Activated naive CD8-positive, alpha-beta T cell (primary cell): Measurements from ENCODE around the gene S100A7.
"Not testable (repeated sequence)": the region's sequence is repeated elsewhere in the genome, so short reads cannot be mapped to it uniquely, and the experiment has no call there.

ENCODE experiments used
- H3K27ac Mint-ChIP-seq: one replicate; pipeline ENCODE4 v1.8.0; 2021; ENCODE audit warnings: mixed read lengths
- H3K27me3 Mint-ChIP-seq: one replicate; pipeline ENCODE4 v1.8.0; 2021; ENCODE audit warnings: mixed read lengths
- H3K36me3 Mint-ChIP-seq: one replicate; pipeline ENCODE4 v1.8.0; 2021; ENCODE audit warnings: mixed read lengths
- H3K4me1 Mint-ChIP-seq: one replicate; pipeline ENCODE4 v1.8.0; 2021; ENCODE audit warnings: low read depth, mixed read lengths
- H3K4me3 Mint-ChIP-seq: one replicate; pipeline ENCODE4 v1.8.0; 2021; ENCODE audit warnings: mild to moderate bottlenecking, mixed read lengths
- H3K9me3 Mint-ChIP-seq: one replicate; pipeline ENCODE4 v1.8.0; 2021; ENCODE audit warnings: low read depth, mixed read lengths

The S100A7 gene

DNA sequence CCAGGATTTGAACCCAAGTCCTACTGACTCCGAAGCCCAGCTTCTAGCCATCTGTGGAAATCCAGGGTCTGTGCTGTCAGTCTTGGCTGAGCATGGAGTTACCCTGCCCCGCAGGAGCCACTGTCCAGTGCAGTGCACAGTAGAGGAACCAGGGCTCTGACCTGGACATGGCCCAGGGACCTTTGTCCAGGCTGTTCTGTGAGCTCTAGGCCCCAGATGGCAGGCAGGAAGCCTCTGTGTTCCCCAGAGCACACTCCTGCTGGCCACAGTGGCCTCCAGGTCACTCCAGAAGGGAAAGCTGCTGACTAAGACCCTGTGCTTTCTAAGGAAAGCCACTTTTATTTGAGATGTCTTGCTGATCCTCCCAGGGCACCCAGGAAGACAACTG, 30.3 kb downstream of the S100A7 start:
- Mint-ChIP-seq H3K27me3 (peaks cover 7% of the 10 kb centered on the region), H3K9me3 (no peaks in the 10 kb centered on the region), H3K36me3 (no peaks in the 10 kb centered on the region), H3K4me1 (no peaks in the 10 kb centered on the region), H3K27ac (no peak overlapping the region), H3K4me3 (no peak overlapping the region)

DNA sequence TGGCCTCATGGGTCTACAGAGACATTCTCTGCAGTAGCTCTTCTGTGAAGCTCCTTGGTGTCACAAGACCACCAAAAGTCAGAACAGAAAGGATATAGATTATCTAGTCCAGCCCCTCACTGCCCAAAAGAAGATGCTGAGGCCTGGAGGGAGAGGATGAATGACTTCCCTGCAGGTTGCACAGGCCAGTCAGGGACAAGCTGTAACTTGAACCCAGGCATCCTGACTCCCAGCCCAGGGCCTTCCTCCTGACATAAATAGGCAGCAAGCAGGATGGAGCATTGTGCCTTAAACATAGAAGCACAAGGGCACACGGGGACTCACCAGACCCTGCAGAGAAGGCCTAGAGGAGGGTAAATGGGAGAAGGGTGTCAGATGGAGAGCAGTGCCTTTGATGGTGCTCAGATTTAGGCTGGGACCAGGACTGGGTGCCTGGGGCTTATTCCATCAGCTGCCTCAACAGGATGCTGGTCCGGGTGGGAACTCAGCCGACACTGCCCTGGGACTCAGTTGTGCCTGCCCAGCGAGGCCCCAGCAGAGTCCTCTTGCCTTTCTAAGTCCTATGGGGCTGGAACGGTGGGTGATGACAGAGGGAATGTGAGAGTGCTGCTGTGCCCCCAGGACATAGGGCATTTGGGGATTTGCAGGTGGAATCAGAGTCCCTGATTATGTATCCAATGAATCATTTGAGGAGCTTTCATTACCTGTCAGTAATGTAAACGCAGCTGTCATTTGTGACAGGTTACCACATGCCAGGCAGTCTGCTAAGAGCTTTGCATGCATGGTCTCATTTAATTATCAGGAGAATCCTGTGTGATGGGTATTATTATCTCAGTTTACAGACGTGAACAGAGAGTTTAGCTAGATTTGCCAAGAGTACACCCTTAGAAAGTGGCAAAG, 30.9 kb downstream of the S100A7 start:
- Mint-ChIP-seq H3K27ac (no peak overlapping the region), H3K9me3 (no peaks in the 10 kb centered on the region), H3K4me3 (no peak overlapping the region), H3K27me3 (peaks cover 12% of the 10 kb centered on the region), H3K36me3 (no peaks in the 10 kb centered on the region), H3K4me1 (no peaks in the 10 kb centered on the region)

DNA sequence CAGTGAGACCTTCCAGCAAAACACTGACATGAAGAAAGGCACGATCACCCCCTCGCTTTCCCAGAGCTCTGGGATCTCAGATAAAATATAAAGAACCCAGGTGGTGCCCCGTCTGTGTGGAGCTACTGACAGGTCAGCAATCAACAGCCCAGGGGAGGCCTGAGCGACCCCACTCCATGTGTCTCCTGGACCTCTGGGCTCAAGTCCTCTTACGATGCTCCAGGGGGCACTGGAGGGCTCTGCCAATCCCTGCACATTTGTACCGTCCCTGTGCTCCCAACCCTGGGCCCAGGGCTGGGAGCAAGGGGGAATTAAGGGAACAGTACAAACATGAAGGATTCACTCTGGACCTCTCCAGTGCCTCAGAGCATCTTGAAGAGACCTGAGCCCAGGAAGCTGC, 31.7 kb downstream of the S100A7 start:
- Mint-ChIP-seq H3K36me3 (no peaks in the 10 kb centered on the region), H3K4me1 (no peaks in the 10 kb centered on the region), H3K4me3 (no peak overlapping the region), H3K9me3 (no peaks in the 10 kb centered on the region), H3K27me3 (peaks cover 15% of the 10 kb centered on the region), H3K27ac (no peak overlapping the region)

DNA sequence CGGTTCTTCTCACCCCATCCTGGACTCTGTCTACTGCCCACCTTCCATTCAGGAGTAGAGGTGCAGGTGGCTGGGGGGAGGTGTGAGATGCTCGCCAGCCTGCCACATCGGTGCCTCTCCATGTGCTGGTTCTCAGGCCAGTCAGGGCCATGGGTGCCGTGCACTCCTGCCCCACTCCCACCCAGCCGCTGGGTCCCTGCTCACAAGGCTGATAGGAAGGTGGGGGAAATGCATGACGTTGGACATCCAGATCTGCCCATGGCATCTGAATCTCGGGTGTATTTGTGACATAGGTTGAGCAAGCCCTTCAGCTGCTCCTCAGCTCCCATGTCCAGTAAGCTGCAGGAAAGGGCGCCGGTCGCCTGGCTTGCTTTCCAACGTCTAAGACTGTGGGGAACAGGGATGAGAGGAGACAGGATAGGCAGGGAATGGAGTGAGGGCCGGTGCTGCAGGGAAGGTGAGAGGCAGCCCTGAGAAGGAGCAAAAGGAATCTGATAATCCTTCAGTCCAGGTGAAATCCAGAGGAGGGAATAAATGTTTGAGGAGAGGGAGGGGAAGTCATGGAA, 32.3 kb downstream of the S100A7 start:
- no peaks in the 10 kb centered on the region for H3K9me3 Mint-ChIP-seq
- no peak overlapping the region for H3K27ac Mint-ChIP-seq
- H3K4me3 Mint-ChIP-seq: no peak overlapping the region
- H3K27me3 Mint-ChIP-seq: peaks cover 17% of the 10 kb centered on the region
- H3K4me1 Mint-ChIP-seq: no peaks in the 10 kb centered on the region
- H3K36me3 Mint-ChIP-seq: no peaks in the 10 kb centered on the region

DNA sequence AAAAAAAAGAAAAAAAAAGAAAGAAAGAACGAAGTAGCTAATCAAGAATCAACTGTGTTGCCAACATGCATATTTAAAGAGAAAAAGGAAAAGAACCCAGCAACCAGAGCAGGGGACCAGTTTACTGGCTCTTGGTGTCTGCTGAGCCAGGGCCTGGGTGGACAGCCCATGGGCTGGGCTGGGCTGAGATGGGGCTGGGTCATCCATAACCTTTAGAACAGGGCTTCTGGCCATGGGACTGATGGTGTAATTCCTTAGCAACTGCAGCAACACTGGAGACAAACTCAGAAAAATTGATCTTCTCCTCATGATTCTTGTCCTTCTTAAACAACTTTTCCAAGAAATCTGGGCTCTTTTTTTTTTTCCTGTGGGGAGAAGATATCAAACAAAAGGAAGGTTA, 33.6 kb downstream of the S100A7 start:
- Mint-ChIP-seq H3K9me3 (no peaks in the 10 kb centered on the region), H3K4me1 (no peaks in the 10 kb centered on the region), H3K27me3 (peaks cover 21% of the 10 kb centered on the region), H3K36me3 (no peaks in the 10 kb centered on the region), H3K4me3 (no peak overlapping the region), H3K27ac (no peak overlapping the region)

DNA sequence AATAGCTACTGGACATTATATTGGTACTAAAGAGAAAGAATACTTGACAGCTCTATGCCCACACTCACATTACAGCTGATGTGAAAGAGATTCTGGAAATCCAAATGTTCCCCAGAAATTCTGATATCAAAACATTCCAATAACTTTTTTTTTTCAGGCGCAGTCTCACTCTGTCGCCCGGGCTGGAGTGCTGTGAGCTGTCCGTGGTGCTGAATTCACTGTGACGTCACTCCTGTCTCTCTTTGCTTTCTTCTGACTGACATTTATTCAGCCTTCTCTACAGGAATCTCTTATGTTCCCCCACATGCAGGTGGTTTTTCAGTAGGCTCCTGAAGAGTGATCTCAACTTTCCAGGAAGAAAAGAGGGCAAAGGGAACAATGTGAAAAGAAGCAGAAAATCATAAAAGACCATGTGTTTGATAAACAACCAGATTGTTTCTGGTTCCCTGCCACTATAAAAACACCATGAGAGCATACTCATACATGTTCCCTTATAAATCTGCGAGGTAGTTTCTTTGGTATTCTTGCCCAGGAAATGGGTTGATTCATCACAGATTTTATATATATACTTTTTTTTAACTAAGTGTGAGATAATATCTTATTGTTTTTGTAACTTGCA, 37.9 kb downstream of the S100A7 start:
- no peaks in the 10 kb centered on the region for H3K4me1 Mint-ChIP-seq
- peaks cover 39% of the 10 kb centered on the region for H3K27me3 Mint-ChIP-seq
- H3K27ac Mint-ChIP-seq: no peak overlapping the region
- H3K9me3 Mint-ChIP-seq: no peaks in the 10 kb centered on the region
- H3K4me3 Mint-ChIP-seq: no peak overlapping the region
- no peaks in the 10 kb centered on the region for H3K36me3 Mint-ChIP-seq

DNA sequence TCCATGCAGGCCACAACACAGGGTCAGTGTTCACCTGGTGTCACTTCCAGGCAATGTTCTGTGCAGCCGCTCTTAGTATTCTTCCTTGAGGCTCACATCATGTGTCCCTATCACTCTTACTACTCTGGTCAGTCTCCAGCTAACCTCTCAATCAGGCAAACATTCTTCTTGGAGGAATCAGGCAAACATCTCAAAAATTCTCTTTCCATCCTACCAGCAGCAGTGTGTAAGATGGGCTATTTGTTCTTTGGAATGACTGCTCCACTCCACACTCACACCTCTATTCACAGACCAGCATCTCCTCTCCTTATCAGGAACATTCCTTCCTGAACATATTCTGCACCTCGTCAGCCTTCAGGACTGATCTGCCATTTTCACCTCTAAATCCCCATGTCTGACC, 40.1 kb downstream of the S100A7 start:
- Mint-ChIP-seq H3K9me3 (no peaks in the 10 kb centered on the region), H3K27ac (no peak overlapping the region), H3K27me3 (peaks cover 37% of the 10 kb centered on the region), H3K4me3 (no peak overlapping the region), H3K4me1 (no peaks in the 10 kb centered on the region), H3K36me3 (no peaks in the 10 kb centered on the region)

DNA sequence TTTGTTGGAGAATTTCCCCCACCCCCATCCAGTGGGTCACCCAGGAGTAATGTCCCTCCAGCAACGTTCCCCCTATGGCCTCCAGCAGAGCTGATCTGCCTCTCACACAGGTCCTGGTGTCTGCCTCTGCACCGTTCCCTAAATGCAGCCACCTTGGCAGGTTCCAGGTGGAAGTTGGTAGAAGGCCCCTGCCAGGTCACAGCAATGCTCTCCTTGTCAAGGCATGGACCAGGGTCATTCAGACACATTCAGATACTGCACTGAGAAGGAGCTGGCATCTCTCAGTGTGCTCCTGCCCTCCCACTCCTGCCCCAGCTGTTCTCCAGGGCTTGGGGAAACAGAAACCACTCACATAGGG, 41.0 kb downstream of the S100A7 start:
- H3K27ac Mint-ChIP-seq, H3K9me3 Mint-ChIP-seq, H3K36me3 Mint-ChIP-seq, H3K4me1 Mint-ChIP-seq, H3K4me3 Mint-ChIP-seq: not testable (repeated sequence)
- peaks cover 29% of the 10 kb centered on the region for H3K27me3 Mint-ChIP-seq

DNA sequence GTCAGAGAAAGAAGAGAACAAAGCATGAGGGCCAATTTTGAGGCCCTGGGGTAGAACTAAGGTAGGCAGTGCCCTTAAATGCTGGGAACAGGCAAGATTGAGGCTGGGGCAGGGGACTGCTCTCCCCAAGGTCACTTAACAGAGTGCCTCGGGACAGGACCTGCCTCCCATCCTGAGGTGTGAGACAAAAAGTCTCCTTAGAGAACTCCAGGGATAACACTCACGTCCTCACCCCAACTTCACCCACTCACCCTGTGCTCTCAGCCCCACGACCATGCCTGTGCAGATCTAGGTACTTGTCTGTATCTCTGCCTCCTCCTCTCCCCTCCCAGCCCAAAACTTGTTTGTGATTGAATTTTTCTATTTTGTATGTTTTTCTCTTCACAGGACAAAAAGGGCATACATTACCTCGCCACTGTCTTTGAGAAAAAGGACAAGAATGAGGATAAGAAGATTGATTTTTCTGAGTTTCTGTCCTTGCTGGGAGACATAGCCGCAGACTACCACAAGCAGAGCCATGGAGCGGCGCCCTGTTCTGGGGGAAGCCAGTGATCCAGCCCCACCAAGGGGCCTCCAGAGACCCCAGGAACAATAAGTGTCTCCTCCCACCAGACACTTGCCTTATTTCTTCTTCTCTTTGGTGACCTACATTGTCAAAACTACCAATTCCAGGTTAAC, 41.6 kb downstream of the S100A7 start:
- not testable (repeated sequence) for H3K4me1 Mint-ChIP-seq, H3K9me3 Mint-ChIP-seq, H3K27ac Mint-ChIP-seq, H3K36me3 Mint-ChIP-seq, H3K4me3 Mint-ChIP-seq
- H3K27me3 Mint-ChIP-seq: peaks cover 27% of the 10 kb centered on the region

DNA sequence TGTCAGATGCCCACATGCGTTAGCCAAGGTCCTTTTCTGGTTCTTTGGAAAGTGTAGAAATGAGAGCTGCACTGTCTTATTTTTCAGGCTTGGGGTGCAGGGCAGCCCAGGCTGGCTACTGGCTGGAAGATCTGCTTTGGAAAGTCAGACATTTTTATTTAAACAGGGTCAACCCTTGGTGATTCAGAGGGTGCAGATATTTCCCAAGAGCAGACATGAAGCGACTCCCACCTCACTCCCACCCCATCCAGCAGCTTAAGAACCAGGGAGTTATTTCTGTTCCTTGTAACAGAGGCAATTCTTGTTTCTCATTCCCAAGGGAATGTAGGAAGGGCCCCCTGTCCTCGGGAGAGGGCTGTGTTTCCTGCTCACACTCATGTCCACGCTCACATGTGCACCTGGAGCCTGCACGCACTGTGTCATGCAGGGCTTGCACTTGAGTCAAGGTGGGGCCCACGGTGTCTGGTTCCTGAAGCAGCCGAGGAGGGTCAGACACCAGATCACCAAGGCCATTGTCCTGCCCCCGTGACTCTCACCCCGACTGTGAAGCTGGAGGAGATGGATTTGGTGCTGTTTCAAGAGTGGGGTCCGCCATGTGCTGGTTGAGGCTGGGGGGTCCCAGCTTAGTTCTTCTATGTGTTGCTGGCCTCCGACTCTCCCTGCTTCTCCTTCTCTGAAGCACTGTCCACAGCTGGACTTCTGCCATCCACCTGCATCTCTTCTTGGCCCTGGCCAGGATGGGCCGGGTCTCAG, 43.1 kb downstream of the S100A7 start:
- Mint-ChIP-seq H3K9me3 (peaks cover 3% of the 10 kb centered on the region), H3K4me1 (no peaks in the 10 kb centered on the region)

DNA sequence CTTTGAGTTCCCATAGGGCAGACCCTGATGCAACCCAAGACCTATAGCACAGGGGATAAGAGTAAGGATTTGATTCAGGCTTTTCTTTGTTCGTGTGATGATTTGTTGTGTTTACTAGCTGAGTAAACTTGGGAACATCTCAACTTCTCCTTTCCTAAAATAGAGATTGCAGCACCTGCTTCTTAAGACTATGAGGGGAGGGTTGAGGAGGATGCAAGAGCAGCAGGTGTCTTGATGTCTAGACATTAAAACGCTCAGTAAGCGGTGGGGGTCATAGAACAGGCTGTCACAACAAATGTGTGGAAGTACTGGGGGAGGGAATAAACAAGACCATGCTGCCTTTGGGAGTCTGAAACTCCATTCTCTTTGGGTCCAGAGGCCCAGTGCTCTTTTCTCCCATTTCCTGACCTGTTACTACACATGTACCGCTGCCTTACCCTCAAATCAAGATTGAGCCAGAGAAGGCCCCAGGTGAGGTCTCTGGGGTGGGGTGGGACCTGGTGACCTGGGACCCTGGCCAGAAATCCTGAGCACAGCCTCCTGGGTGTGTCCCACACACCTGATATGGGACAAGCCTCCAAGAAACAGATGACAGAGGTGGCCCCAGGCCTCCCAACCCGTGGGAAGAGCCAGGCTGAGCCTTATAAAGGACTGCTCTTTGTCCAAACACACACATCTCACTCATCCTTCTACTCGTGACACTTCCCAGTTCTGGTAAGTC, 44.4 kb downstream of the S100A7 start, which contains the start of gene S100A7A:
TSS of gene S100A7A (plus strand) at position 671 of the 721 bp plus-strand sequence. CDS start 1,563 bp downstream, outside the sequence.
- H3K4me3 Mint-ChIP-seq: no peak within 1 kb of the TSS
- H3K9me3 Mint-ChIP-seq: peaks cover 3% of the 10 kb centered on the region
- no peaks in the 10 kb centered on the region for H3K36me3 Mint-ChIP-seq
- no peak within 1 kb of the TSS for H3K27ac Mint-ChIP-seq
- no peaks in the 10 kb centered on the region for H3K4me1 Mint-ChIP-seq
- peaks cover 20% of the 10 kb centered on the region for H3K27me3 Mint-ChIP-seq

More for the DNA sequence above, 43.1 kb downstream of the S100A7 start:
- H3K4me3 Mint-ChIP-seq: no peak overlapping the region
- peaks cover 23% of the 10 kb centered on the region for H3K27me3 Mint-ChIP-seq
- no peak overlapping the region for H3K27ac Mint-ChIP-seq
- no peaks in the 10 kb centered on the region for H3K36me3 Mint-ChIP-seq

DNA sequence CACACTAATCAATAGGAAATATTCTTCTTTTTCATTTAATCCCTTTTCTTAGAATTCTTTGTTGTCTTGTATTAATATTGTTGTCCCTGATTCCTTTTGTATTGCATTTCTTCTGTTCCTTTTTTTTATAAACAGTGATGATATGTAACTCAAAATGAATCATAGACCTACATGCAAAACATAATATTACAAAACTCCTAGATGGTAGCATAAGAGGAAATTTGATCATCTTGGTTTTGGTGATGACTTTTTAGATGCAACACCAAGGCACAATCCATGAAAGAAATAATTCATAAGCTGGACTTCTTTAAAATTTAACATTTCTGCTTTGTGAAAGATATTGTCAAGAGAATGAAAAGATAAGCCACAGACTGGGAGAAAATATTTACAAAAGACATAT, 46.5 kb downstream of the S100A7 start:
- H3K27me3 Mint-ChIP-seq: peaks cover 12% of the 10 kb centered on the region
- H3K36me3 Mint-ChIP-seq, H3K4me1 Mint-ChIP-seq, H3K9me3 Mint-ChIP-seq, H3K27ac Mint-ChIP-seq, H3K4me3 Mint-ChIP-seq: not testable (repeated sequence)
